Embryonic facial prominence (tissue), 1 donor: Measurements from ENCODE around the gene SCO2.

ENCODE experiments used
- DNase-seq: peaks from one replicate; pipeline ENCODE4 v3.0.0-alpha.2; 2016; ENCODE audit errors: extremely low spot score

The SCO2 gene

GRCh38 chr22:50531962-50532674 lies 6.7 kb upstream of the SCO2 start:
- DNase-seq = no peak

- no peak for DNase-seq
These were observed 6.2 kb upstream of the SCO2 start for GRCh38 chr22:50531546-50531961.

GRCh38 chr22:50530877-50531545 lies 5.6 kb upstream of the SCO2 start:
- no peak for DNase-seq

- DNase-seq = no peak
These were observed 5.1 kb upstream of the SCO2 start for GRCh38 chr22:50530580-50530876.

GRCh38 chr22:50529897-50530579 lies 4.6 kb upstream of the SCO2 start, which contains the start of gene TYMP:
Gene TYMP (minus strand): TSS chr22:50530012. CDS start chr22:50529709, 303 bp downstream.
- DNase-seq = no peak

- no peak for DNase-seq
These were observed 4.1 kb upstream of the SCO2 start for GRCh38 chr22:50529416-50529896.

- no peak for DNase-seq
These were observed 3.5 kb upstream of the SCO2 start for GRCh38 chr22:50528682-50529415.

- no peak for DNase-seq
These were observed 2.7 kb upstream of the SCO2 start for GRCh38 chr22:50527921-50528681.

- DNase-seq = no peak
These were observed 1.7 kb upstream of the SCO2 start for GRCh38 chr22:50526834-50527801.

- no peak for DNase-seq
These were observed 873 bp upstream of the SCO2 start for GRCh38 chr22:50526108-50526833.

- DNase-seq = no peak
These were observed 385 bp upstream of the SCO2 start for GRCh38 chr22:50525858-50526107.

- DNase-seq = no peak
These were observed 708 bp downstream of the SCO2 start for GRCh38 chr22:50524676-50525103.

- no peak for DNase-seq
These were observed 1.4 kb downstream of the SCO2 start for GRCh38 chr22:50523806-50524675.

GRCh38 chr22:50523458-50523805 lies 2.0 kb downstream of the SCO2 start:
- no peak for DNase-seq

- no peak for DNase-seq
These were observed 2.5 kb downstream of the SCO2 start for GRCh38 chr22:50522806-50523438.

- no peak for DNase-seq
These were observed 3.1 kb downstream of the SCO2 start for GRCh38 chr22:50522208-50522805.

- no peak for DNase-seq
These were observed 3.7 kb downstream of the SCO2 start for GRCh38 chr22:50521710-50522109.
